Measurements from ENCODE around the gene MRPS34.

GRCh38 chr16:1761751-1762150 is 11.2 kb downstream of the MRPS34 start:
- no peak for TF ChIP-seq CTCF (IDR thresholded peaks at IDR 0.05; ENCODE audit: low read depth, low read length, missing input control)
- TF ChIP-seq RAD21 (IDR thresholded peaks at IDR 0.05) = no peak
- no peak for TF ChIP-seq ZBTB33 (IDR thresholded peaks at IDR 0.05)
- no peak for TF ChIP-seq MAX (IDR thresholded peaks at IDR 0.05)
- no peak for TF ChIP-seq EGR1 (IDR thresholded peaks at IDR 0.05; ENCODE audit: low read depth in 2 of 2)
- no peak for TF ChIP-seq GABPA (IDR thresholded peaks at IDR 0.05 in 1 of 2, conservative IDR thresholded peaks at IDR 0.05 in 1 of 2)
- no peak for TF ChIP-seq NR2F2 (IDR thresholded peaks at IDR 0.05)
- no peak for TF ChIP-seq SP1 (IDR thresholded peaks at IDR 0.05)
- no peak for TF ChIP-seq TAF1 (conservative IDR thresholded peaks at IDR 0.05)
- no peak for TF ChIP-seq YY1 (IDR thresholded peaks at IDR 0.05)
- no peak for TF ChIP-seq JUND (IDR thresholded peaks at IDR 0.05)
- TF ChIP-seq REST (IDR thresholded peaks at IDR 0.05) = no peak
- no peak for TF ChIP-seq FOXA1 (IDR thresholded peaks at IDR 0.05)
- no peak for TF ChIP-seq RXRA (IDR thresholded peaks at IDR 0.05)

Data from liver (tissue), 3 donors.